ENCODE measurements around the gene FANCF. TPM values are rescaled to one million over a fixed set of nuclear protein-coding genes. Genes with fewer than 3 reads are reported as not detected.
A peak's percentile ranks its signal among the peaks of the same experiment; 100 is the strongest.

Gene FANCF
- polyA plus RNA-seq, 1 donor from 2014 or later = 22.2 TPM

DNA sequence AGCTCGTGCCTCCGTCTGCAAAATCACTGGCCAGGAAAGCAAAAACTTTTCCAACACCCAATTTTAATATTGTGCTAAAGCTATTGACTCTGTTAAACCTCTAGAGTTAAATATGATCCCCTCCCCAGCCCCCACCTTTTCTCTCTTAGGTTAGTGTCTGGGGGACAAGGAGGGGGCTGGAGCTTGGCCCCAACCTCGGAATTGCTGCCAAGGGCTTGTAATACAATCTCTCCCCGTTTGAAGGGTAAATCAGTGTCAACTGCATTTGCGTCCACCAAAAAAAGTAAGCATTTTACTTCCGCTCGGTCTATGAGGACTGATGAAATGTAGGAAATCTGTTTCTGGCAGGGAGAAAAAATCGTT, 40.7 kb upstream of the FANCF start, which contains the start of gene GAS2:
TSS of gene GAS2 (plus strand) at position 287 of the 363 bp plus-strand sequence. CDS start 8,259 bp downstream, outside the sequence.
- H3K79me2 ChIP-seq (replicated peaks; ENCODE audit: insufficient read depth, low read length) = no peaks in the 10 kb centered on the region
- H3F3A ChIP-seq (ENCODE audit: insufficient read depth, low read length, poor library complexity, severe bottlenecking) = no peaks in the 10 kb centered on the region
- no peaks in the 10 kb centered on the region for H3K9me3 ChIP-seq (ENCODE audit: low read length)
- no peaks in the 10 kb centered on the region for H3K36me3 ChIP-seq (ENCODE audit: insufficient read depth, low read length)
- H2AFZ ChIP-seq (ENCODE audit: low read depth, low read length) = no peak within 1 kb of the TSS
- no peaks in the 10 kb centered on the region for H3K9me2 ChIP-seq (ENCODE audit: insufficient read depth, low read length)
- peaks cover 18% of the 10 kb centered on the region for H3K27me3 ChIP-seq (ENCODE audit: insufficient read depth, low read depth, low read length)
- peak within 1 kb of the TSS; percentile 38 for H3K9ac ChIP-seq (ENCODE audit: low read length)
- TF ChIP-seq TAF1 (IDR thresholded peaks at IDR 0.05; ENCODE audit: low read depth) = no peak
- no peak for TF ChIP-seq RAD21 (conservative IDR thresholded peaks at IDR 0.05)
- TF ChIP-seq MXI1 (conservative IDR thresholded peaks at IDR 0.05; ENCODE audit: poor library complexity, severe bottlenecking) = no peak
- no peak for TF ChIP-seq POLR2AphosphoS5 (IDR thresholded peaks at IDR 0.05)
- no peak for TF ChIP-seq EP300 (conservative IDR thresholded peaks at IDR 0.05; ENCODE audit: poor library complexity, severe bottlenecking)
- no peak for TF ChIP-seq EZH2 (IDR thresholded peaks at IDR 0.05; ENCODE audit: borderline replicate concordance, insufficient read depth, low read length, poor library complexity, severe bottlenecking)
- no peak for TF ChIP-seq SMC3 (conservative IDR thresholded peaks at IDR 0.05; ENCODE audit: poor library complexity)
- TF ChIP-seq, protein P1, sequence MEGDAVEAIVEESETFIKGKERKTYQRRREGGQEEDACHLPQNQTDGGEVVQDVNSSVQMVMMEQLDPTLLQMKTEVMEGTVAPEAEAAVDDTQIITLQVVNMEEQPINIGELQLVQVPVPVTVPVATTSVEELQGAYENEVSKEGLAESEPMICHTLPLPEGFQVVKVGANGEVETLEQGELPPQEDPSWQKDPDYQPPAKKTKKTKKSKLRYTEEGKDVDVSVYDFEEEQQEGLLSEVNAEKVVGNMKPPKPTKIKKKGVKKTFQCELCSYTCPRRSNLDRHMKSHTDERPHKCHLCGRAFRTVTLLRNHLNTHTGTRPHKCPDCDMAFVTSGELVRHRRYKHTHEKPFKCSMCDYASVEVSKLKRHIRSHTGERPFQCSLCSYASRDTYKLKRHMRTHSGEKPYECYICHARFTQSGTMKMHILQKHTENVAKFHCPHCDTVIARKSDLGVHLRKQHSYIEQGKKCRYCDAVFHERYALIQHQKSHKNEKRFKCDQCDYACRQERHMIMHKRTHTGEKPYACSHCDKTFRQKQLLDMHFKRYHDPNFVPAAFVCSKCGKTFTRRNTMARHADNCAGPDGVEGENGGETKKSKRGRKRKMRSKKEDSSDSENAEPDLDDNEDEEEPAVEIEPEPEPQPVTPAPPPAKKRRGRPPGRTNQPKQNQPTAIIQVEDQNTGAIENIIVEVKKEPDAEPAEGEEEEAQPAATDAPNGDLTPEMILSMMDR (IDR thresholded peaks at IDR 0.05; ENCODE audit: poor library complexity, severe bottlenecking) = no peak
- TF ChIP-seq, protein P2, sequence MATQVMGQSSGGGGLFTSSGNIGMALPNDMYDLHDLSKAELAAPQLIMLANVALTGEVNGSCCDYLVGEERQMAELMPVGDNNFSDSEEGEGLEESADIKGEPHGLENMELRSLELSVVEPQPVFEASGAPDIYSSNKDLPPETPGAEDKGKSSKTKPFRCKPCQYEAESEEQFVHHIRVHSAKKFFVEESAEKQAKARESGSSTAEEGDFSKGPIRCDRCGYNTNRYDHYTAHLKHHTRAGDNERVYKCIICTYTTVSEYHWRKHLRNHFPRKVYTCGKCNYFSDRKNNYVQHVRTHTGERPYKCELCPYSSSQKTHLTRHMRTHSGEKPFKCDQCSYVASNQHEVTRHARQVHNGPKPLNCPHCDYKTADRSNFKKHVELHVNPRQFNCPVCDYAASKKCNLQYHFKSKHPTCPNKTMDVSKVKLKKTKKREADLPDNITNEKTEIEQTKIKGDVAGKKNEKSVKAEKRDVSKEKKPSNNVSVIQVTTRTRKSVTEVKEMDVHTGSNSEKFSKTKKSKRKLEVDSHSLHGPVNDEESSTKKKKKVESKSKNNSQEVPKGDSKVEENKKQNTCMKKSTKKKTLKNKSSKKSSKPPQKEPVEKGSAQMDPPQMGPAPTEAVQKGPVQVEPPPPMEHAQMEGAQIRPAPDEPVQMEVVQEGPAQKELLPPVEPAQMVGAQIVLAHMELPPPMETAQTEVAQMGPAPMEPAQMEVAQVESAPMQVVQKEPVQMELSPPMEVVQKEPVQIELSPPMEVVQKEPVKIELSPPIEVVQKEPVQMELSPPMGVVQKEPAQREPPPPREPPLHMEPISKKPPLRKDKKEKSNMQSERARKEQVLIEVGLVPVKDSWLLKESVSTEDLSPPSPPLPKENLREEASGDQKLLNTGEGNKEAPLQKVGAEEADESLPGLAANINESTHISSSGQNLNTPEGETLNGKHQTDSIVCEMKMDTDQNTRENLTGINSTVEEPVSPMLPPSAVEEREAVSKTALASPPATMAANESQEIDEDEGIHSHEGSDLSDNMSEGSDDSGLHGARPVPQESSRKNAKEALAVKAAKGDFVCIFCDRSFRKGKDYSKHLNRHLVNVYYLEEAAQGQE (IDR thresholded peaks at IDR 0.05; ENCODE audit: borderline replicate concordance) = no peak
- peak within 1 kb of the TSS; percentile 65 for H3K4me3 ChIP-seq (ENCODE audit: low read length)
- no peak within 1 kb of the TSS for H3K27ac ChIP-seq (ENCODE audit: low read length)
- H3K4me2 ChIP-seq (ENCODE audit: low read length) = no peak within 1 kb of the TSS
- H4K20me1 ChIP-seq (ENCODE audit: insufficient read depth) = no peaks in the 10 kb centered on the region

DNA sequence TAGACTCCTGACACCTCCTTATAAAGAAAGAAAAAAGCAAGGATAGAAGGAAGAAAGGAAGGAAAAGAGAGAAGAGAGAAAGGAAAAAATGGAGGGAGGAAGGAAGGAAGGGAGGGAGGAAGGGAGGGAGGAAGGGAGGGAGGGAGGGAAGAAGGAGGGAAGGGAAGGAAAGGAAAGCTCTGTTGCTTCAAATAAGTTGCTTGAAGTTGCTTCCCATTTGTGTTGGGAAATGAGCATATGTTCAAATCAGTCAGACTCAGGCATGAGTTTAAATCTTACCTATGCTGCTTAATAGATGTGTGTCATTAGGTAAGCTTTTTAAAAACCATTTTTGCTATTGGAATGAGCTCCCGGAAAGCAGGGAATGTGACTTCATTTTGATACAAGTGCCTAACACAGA, 34.2 kb upstream of the FANCF start:
- H3K9me3 ChIP-seq (ENCODE audit: low read length) = no peaks in the 10 kb centered on the region
- H3K36me3 ChIP-seq (ENCODE audit: insufficient read depth, low read length) = no peaks in the 10 kb centered on the region
- H2AFZ ChIP-seq (ENCODE audit: low read depth, low read length) = no peak overlapping the region
- TF ChIP-seq SMC3 (conservative IDR thresholded peaks at IDR 0.05; ENCODE audit: poor library complexity) (no peak), EZH2 (IDR thresholded peaks at IDR 0.05; ENCODE audit: borderline replicate concordance, insufficient read depth, low read length, poor library complexity, severe bottlenecking) (no peak), TAF1 (IDR thresholded peaks at IDR 0.05; ENCODE audit: low read depth) (no peak), EP300 (conservative IDR thresholded peaks at IDR 0.05; ENCODE audit: poor library complexity, severe bottlenecking) (no peak), POLR2AphosphoS5 (IDR thresholded peaks at IDR 0.05) (no peak), MXI1 (conservative IDR thresholded peaks at IDR 0.05; ENCODE audit: poor library complexity, severe bottlenecking) (no peak), RAD21 (conservative IDR thresholded peaks at IDR 0.05) (no peak)
- TF ChIP-seq, protein P2 (IDR thresholded peaks at IDR 0.05; ENCODE audit: borderline replicate concordance) = no peak
- TF ChIP-seq, protein P1 (IDR thresholded peaks at IDR 0.05; ENCODE audit: poor library complexity, severe bottlenecking) = no peak
- H3K9ac ChIP-seq (ENCODE audit: low read length) = no peak overlapping the region
- H3K4me2 ChIP-seq (ENCODE audit: low read length) = no peak overlapping the region
- no peaks in the 10 kb centered on the region for H3K79me2 ChIP-seq (replicated peaks; ENCODE audit: insufficient read depth, low read length)
- H3K9me2 ChIP-seq (ENCODE audit: insufficient read depth, low read length) = no peaks in the 10 kb centered on the region
- no peaks in the 10 kb centered on the region for H4K20me1 ChIP-seq (ENCODE audit: insufficient read depth)
- H3K27ac ChIP-seq (ENCODE audit: low read length) = no peak overlapping the region
- H3K27me3 ChIP-seq (ENCODE audit: insufficient read depth, low read depth, low read length) = no peaks in the 10 kb centered on the region
- no peak overlapping the region for H3K4me3 ChIP-seq (ENCODE audit: low read length)
- no peaks in the 10 kb centered on the region for H3F3A ChIP-seq (ENCODE audit: insufficient read depth, low read length, poor library complexity, severe bottlenecking)
